HepG2 (cell line): ENCODE measurements around the gene MYOF. TPM values are rescaled to one million over a fixed set of nuclear protein-coding genes. Genes with fewer than 3 reads are reported as not detected.

ENCODE experiments used
- ATAC-seq: fragments of 200-7000 bp; cut with Tn5 transposase; 3 replicates; pipeline ENCODE4 v1.9.1; 2020; ENCODE audit warnings: mild to moderate bottlenecking, moderate library complexity
- BruUV-seq: library from RNA; stranded (reverse); fragments of 400-500 nt; replicated peaks from 2 replicates; lab custom pipeline; 2021; lab: Mats Ljungman, UMichigan
- CTCF ChIA-PET: fragments of 300-600 bp; formaldehyde crosslinking; extraction: SDS; loops from one replicate; lab custom pipeline; 2021; ENCODE audit warnings: low total read pairs, inconsistent platforms, low intra/inter-chr PET ratio; lab: Yijun Ruan, JAX
- POLR2A ChIA-PET: fragments of 350-600 bp; sonication (Branson Sonifier 250); formaldehyde crosslinking; loops from one replicate; lab custom pipeline; 2020; ENCODE audit warnings: antibody characterized with exemption, inconsistent platforms; lab: Yijun Ruan, JAX
- DNase-seq: peaks from one replicate; pipeline ENCODE4 v3.0.0-alpha.2; 2015; ENCODE audit warnings: low spot score
- FAIRE-seq: peaks from 3 replicates; lab custom pipeline; 2011; peaks lifted over from hg19 to GRCh38; lab: Jason Lieb, UNC
- H2AFZ ChIP-seq: one replicate; pipeline ENCODE4 v1.6.1; 2011; ENCODE audit warnings: low read length, inconsistent platforms
- H3K27ac ChIP-seq: fragments of 300-600 bp; 3 replicates; pipeline ENCODE4 v1.8.0; 2011; ENCODE audit warnings: mixed run types, mild to moderate bottlenecking, mixed read lengths, low read length, inconsistent platforms; ENCODE audit not compliant: insufficient read depth; ENCODE audit errors: extremely low read length
- H3K27me3 ChIP-seq, 2 experiments: fragments of 200-600 bp in 1 of 2; 2 replicates in 1 of 2; 3 replicates in 1 of 2; pipeline versions ENCODE4 v1.6.0 to v1.8.0; 2011; ENCODE audit warnings: low read length in 2 of 2, mild to moderate bottlenecking in 2 of 2, moderate library complexity in 2 of 2, inconsistent platforms in 1 of 2; ENCODE audit not compliant: insufficient read depth in 2 of 2, control insufficient read depth in 1 of 2
- H3K36me3 ChIP-seq, 2 experiments: fragments of 200-600 bp in 1 of 2; replicated peaks in 1 of 2; 2 replicates in 1 of 2; 3 replicates in 1 of 2; pipeline versions ENCODE4 v1.5.1 to v1.8.0; 2011; ENCODE audit warnings: low read length in 2 of 2, inconsistent platforms in 1 of 2; ENCODE audit not compliant: insufficient read depth in 2 of 2, control insufficient read depth in 1 of 2
- H3K4me1 ChIP-seq: 2 replicates; pipeline ENCODE4 v1.5.1; 2012; ENCODE audit warnings: low read length, inconsistent platforms; ENCODE audit not compliant: insufficient read depth
- H3K4me2 ChIP-seq: 2 replicates; pipeline ENCODE4 v1.6.0; 2011; ENCODE audit warnings: low read depth, low read length, inconsistent platforms
- H3K4me3 ChIP-seq, 3 experiments: fragments of 200-600 bp in 1 of 3; sonication (generic), shearing (Covaris generic) in 1 of 3; replicated peaks in 1 of 3; 2 replicates each; pipeline ENCODE4 v1.5.1; 2011 to 2016; ENCODE audit warnings: low read length in 3 of 3, inconsistent platforms in 2 of 3, low read depth in 2 of 3, mild to moderate bottlenecking in 2 of 3, control low read depth in 1 of 3, mixed read lengths in 1 of 3; ENCODE audit not compliant: insufficient read depth in 1 of 3
- H3K79me2 ChIP-seq: one replicate; pipeline ENCODE4 v1.6.1; 2011; ENCODE audit warnings: low read length, inconsistent platforms; ENCODE audit not compliant: insufficient read depth
- H3K9ac ChIP-seq: 2 replicates; pipeline ENCODE4 v1.6.0; 2011; ENCODE audit warnings: mild to moderate bottlenecking, low read depth, low read length, inconsistent platforms; ENCODE audit not compliant: insufficient read depth
- H3K9me3 ChIP-seq: 2 replicates; pipeline ENCODE4 v1.5.1; 2012; ENCODE audit warnings: mild to moderate bottlenecking, low read length
- H4K20me1 ChIP-seq: 2 replicates; pipeline ENCODE4 v1.6.0; 2011; ENCODE audit warnings: inconsistent platforms, mild to moderate bottlenecking, low read length, moderate library complexity; ENCODE audit not compliant: insufficient read depth
- ATM ChIP-seq: fragments of 450-650 bp; IDR thresholded peaks from 2 replicates; pipeline ENCODE4 v1.7.1; 2017; ENCODE audit warnings: mild to moderate bottlenecking, borderline replicate concordance
- HOXA7 ChIP-seq: sonication (generic); formaldehyde crosslinking; IDR thresholded peaks from 2 replicates; pipeline ENCODE4 v1.8.1; 2022; ENCODE audit warnings: mild to moderate bottlenecking, missing genetic modification reagents, moderate library complexity
- ISX ChIP-seq: sonication (generic); formaldehyde crosslinking; conservative IDR thresholded peaks from 2 replicates; pipeline ENCODE4 v1.5.0; 2020; ENCODE audit warnings: missing genetic modification reagents
- MAX ChIP-seq: IDR thresholded peaks from 2 replicates; pipeline ENCODE4 v1.6.1; 2012; ENCODE audit warnings: inconsistent platforms
- MBNL3 ChIP-seq: fragments of 250-450 bp; sonication (Bioruptor Pico); conservative IDR thresholded peaks from 2 replicates; pipeline ENCODE4 v1.8.0; 2022; ENCODE audit warnings: mild to moderate bottlenecking, inconsistent platforms
- SRY ChIP-seq: sonication (generic); formaldehyde crosslinking; IDR thresholded peaks from 2 replicates; pipeline ENCODE4 v1.8.0; 2022; ENCODE audit warnings: mild to moderate bottlenecking, missing genetic modification reagents
- ZMYM2 ChIP-seq: sonication (generic); formaldehyde crosslinking; IDR thresholded peaks from 2 replicates; pipeline ENCODE4 v1.8.0; 2022; ENCODE audit warnings: mild to moderate bottlenecking, missing genetic modification reagents
- ZNF510 ChIP-seq: sonication (generic); formaldehyde crosslinking; IDR thresholded peaks from 2 replicates; pipeline ENCODE4 v1.4.0; 2020; ENCODE audit warnings: low read depth, mild to moderate bottlenecking, missing genetic modification reagents
- ZNF530 ChIP-seq: sonication (generic); formaldehyde crosslinking; IDR thresholded peaks from 2 replicates; pipeline ENCODE4 v1.5.0; 2020; ENCODE audit warnings: low read depth, mild to moderate bottlenecking, missing genetic modification reagents
- ZNF598 ChIP-seq: sonication (generic); formaldehyde crosslinking; IDR thresholded peaks from 2 replicates; pipeline ENCODE4 v1.5.1; 2020; ENCODE audit warnings: mild to moderate bottlenecking, missing genetic modification reagents, borderline replicate concordance
- ZNF607 ChIP-seq: sonication (generic); formaldehyde crosslinking; IDR thresholded peaks from 2 replicates; pipeline ENCODE4 v1.5.1; 2020; ENCODE audit warnings: missing genetic modification reagents, mild to moderate bottlenecking, borderline replicate concordance
- ZNF891 ChIP-seq: sonication (generic); formaldehyde crosslinking; IDR thresholded peaks from 2 replicates; pipeline ENCODE4 v1.5.0; 2020; ENCODE audit warnings: mild to moderate bottlenecking, missing genetic modification reagents
- WGBS: methylation state at CpG from one replicate; pipeline ENCODE4 v1.1.6; 2017; ENCODE audit warnings: low lambda C conversion rate; 5-methylcytosine and 5-hydroxymethylcytosine counted together
- in situ Hi-C: cut with HindIII; loops from 2 replicates; pipeline ENCODE4 v1.10.0; 2017; ENCODE audit warnings: low pct_unique_long_range_greater_than_20kb; ENCODE audit not compliant: extremely low pct_ligation_motif_present
- intact Hi-C: fragments of 100-400 bp; cut with micrococcal nuclease; formaldehyde crosslinking; loops from one replicate; pipeline ENCODE4 v1.10.0; 2022; ENCODE audit not compliant: unreplicated experiment
- polyA plus RNA-seq, 8 experiments: library from polyadenylated mRNA; depleted of rRNA in 3 of 8; stranded (reverse) in 7 of 8; unstranded in 1 of 8; fragments of >200 nt; fragmentation: Illumina TruSeq in 4 of 8; extraction: Trizol in 4 of 8; gene quantifications; 2 replicates each; pipeline versions ENCODE4 v1.2.1 to v1.2.3, GENCODE V29; 2011 to 2016; ENCODE audit warnings: low read depth in 4 of 8, missing spikeins in 1 of 8, mixed read lengths in 1 of 8; ENCODE audit not compliant: insufficient read depth in 1 of 8
- total RNA-seq, 5 experiments: library from RNA; depleted of rRNA; stranded (reverse); fragments of >200 nt; fragmentation: Illumina TruSeq; extraction: Trizol; gene quantifications; 2 replicates each; pipeline ENCODE4 v1.2.3, GENCODE V29; 2016; ENCODE audit warnings: low read depth in 1 of 5
- TF ChIP-seq, protein P1 (sequence below): IDR thresholded peaks from 2 replicates; pipeline ENCODE4 v1.6.1; 2016; ENCODE audit warnings: missing genetic modification reagents, missing compliant biosample characterization
- TF ChIP-seq, protein P2 (sequence below): sonication (generic); formaldehyde crosslinking; IDR thresholded peaks from 2 replicates; pipeline ENCODE4 v1.4.0; 2020; ENCODE audit warnings: missing genetic modification reagents

The MYOF gene
- total and polyA plus RNA-seq, 2 of the 13 experiments (the other 11 are each of a cell fraction or from before 2014, with no cell fraction given), result 0.18 to 0.42 TPM

DNA sequence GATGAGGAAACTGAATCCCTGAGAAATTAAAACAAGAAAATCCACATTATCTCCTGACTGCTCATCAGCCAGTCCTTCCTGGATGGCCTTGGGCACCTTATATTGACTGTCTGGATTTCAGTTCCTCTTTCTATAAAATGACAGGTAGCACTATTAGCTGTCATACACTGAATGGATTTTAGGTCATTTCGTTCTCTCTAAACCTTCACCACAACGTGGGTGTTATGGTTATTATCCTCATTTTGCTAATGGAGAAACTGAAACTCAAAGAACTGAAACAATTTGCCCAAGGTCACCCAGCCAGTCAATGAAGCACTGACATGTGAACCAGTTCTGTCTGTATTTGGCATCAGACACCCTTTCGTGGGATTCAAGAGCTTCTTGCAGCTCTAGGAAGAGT is 214.6 kb downstream of the MYOF start:
- Histone ChIP-seq H2AFZ (no peak overlapping the region), H3K79me2 (no peaks in the 10 kb centered on the region), H3K27ac (no peak overlapping the region), H3K4me1 (no peaks in the 10 kb centered on the region), H4K20me1 (no peaks in the 10 kb centered on the region), H3K4me2 (no peak overlapping the region), H3K9ac (no peak overlapping the region), H3K36me3 (no peaks in the 10 kb centered on the region), H3K4me3 (no peak overlapping the region), H3K9me3 (no peaks in the 10 kb centered on the region), H3K27me3 (no peaks in the 10 kb centered on the region)
- FAIRE-seq (no peak), ATAC-seq (no peak), DNase-seq (no peak)
- in situ Hi-C loops, result no loop called here
- TF ChIP-seq MBNL3 (CRISPR knock-in tag) (no peak), ZNF530 (CRISPR knock-in tag) (no peak), HOXA7 (CRISPR knock-in tag) (no peak), ATM (no peak), MAX (no peak), ISX (CRISPR knock-in tag) (no peak), ZNF598 (CRISPR knock-in tag) (no peak), ZNF607 (CRISPR knock-in tag) (no peak), ZNF891 (CRISPR knock-in tag) (no peak), ZMYM2 (CRISPR knock-in tag) (no peak), ZNF510 (CRISPR knock-in tag) (no peak), SRY (CRISPR knock-in tag) (no peak)
- TF ChIP-seq, protein P1, sequence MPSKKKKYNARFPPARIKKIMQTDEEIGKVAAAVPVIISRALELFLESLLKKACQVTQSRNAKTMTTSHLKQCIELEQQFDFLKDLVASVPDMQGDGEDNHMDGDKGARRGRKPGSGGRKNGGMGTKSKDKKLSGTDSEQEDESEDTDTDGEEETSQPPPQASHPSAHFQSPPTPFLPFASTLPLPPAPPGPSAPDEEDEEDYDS (CRISPR knock-in tag), result no peak
- TF ChIP-seq, protein P2, sequence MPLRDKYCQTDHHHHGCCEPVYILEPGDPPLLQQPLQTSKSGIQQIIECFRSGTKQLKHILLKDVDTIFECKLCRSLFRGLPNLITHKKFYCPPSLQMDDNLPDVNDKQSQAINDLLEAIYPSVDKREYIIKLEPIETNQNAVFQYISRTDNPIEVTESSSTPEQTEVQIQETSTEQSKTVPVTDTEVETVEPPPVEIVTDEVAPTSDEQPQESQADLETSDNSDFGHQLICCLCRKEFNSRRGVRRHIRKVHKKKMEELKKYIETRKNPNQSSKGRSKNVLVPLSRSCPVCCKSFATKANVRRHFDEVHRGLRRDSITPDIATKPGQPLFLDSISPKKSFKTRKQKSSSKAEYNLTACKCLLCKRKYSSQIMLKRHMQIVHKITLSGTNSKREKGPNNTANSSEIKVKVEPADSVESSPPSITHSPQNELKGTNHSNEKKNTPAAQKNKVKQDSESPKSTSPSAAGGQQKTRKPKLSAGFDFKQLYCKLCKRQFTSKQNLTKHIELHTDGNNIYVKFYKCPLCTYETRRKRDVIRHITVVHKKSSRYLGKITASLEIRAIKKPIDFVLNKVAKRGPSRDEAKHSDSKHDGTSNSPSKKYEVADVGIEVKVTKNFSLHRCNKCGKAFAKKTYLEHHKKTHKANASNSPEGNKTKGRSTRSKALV, result no peak
- ChIA-PET POLR2A (no interaction called here), CTCF (no interaction called here)
- 15% methylated on average over 3 of the region's 3 CpGs for WGBS
- BruUV-seq, result no TSS peak
- intact Hi-C loops, result no loop called here
